WTC11 (cell line): ENCODE measurements around the gene DESI1. TPM values are rescaled to one million over a fixed set of nuclear protein-coding genes. Genes with fewer than 3 reads are reported as not detected.

Experiments used
- total RNA-seq: library from RNA; stranded (reverse); gene quantifications from 3 replicates; pipeline ENCODE4 v1.2.3, GENCODE V29; 2021

DESI1 gene
- total RNA-seq, 1 experiment from 2014 or later: 32.2 TPM

Other genes with a start within 250 kb of the DESI1 start
- 9.8 to 12.0 TPM (median 10.2 TPM) in 3 replicates for gene TEF, start 239.1 kb downstream of the DESI1 start, total RNA-seq
- gene TOB2, start 174.2 kb downstream of the DESI1 start, total RNA-seq: 46.6 to 52.2 TPM (median 49.4 TPM) in 3 replicates
- gene PHF5A, start 152.4 kb downstream of the DESI1 start, total RNA-seq: 93.1 to 99.6 TPM (median 97.9 TPM) in 3 replicates
- gene ACO2, start 151.9 kb downstream of the DESI1 start, total RNA-seq: 98.3 to 104 TPM (median 99.3 TPM) in 3 replicates
- gene POLR3H, start 76.6 kb downstream of the DESI1 start, total RNA-seq: 28.8 to 30.8 TPM (median 29.8 TPM) in 3 replicates
- gene CSDC2, start 60.0 kb downstream of the DESI1 start, total RNA-seq: 1.1 to 1.9 TPM (median 1.7 TPM) in 3 replicates
- 14.8 to 15.7 TPM (median 15.0 TPM) in 3 replicates for gene PMM1, start 31.2 kb downstream of the DESI1 start, total RNA-seq
- gene XRCC6, start 252 bp upstream of the DESI1 start, total RNA-seq: 410 to 474 TPM (median 420 TPM) in 3 replicates
- 188 to 207 TPM (median 188 TPM) in 3 replicates for gene SNU13, start 67.8 kb upstream of the DESI1 start, total RNA-seq
- gene MEI1, start 78.5 kb upstream of the DESI1 start, total RNA-seq: 0.16 to 1.1 TPM (median 0.35 TPM) in 3 replicates
- gene CCDC134, start 179.6 kb upstream of the DESI1 start, total RNA-seq: 19.0 to 21.3 TPM (median 19.2 TPM) in 3 replicates
- 151 to 173 TPM (median 171 TPM) in 3 replicates for gene SREBF2, start 212.1 kb upstream of the DESI1 start, total RNA-seq